ENCODE data around the gene TAF6.

The TAF6 gene

GRCh38 chr7:100106633-100107032 is 12.5 kb downstream of the TAF6 start:
- H3K4ac ChIP-seq (ENCODE audit: low read depth in 1 of 2, low read length in 2 of 2) = no peak overlapping the region
- WGBS = 96% methylated on average over 17 of the region's 17 CpGs
- no peak overlapping the region for H2BK15ac ChIP-seq (ENCODE audit: low read depth, poor library complexity, severe bottlenecking)

GRCh38 chr7:100105534-100105933 is 13.6 kb downstream of the TAF6 start:
- Histone ChIP-seq H3K4me2 (ENCODE audit: low read length, poor library complexity, severe bottlenecking) (no peak overlapping the region), H3K9ac (ENCODE audit: low read length) (no peak overlapping the region), H3K36me3 (ENCODE audit: control insufficient read depth in 1 of 2, insufficient read depth in 2 of 2, low read depth in 1 of 2, low read length in 2 of 2) (peaks cover 62 to 66% of the 10 kb centered on the region in 2 experiments), H3K9me3 (ENCODE audit: control insufficient read depth, low read length) (no peaks in the 10 kb centered on the region), H3K27me3 (ENCODE audit: control insufficient read depth in 1 of 2, insufficient read depth in 1 of 2, low read length in 2 of 2) (no peaks in the 10 kb centered on the region), H3K27ac (ENCODE audit: low read length, poor library complexity, severe bottlenecking) (no peak overlapping the region), H3K14ac (ENCODE audit: low read length in 2 of 2) (no peak overlapping the region), H4K91ac (ENCODE audit: low read length) (peak overlapping the region; percentile 54), H2BK120ac (ENCODE audit: low read depth, low read length) (no peak overlapping the region), H4K8ac (ENCODE audit: low read length) (no peak overlapping the region), H3K18ac (ENCODE audit: low read depth in 1 of 2, low read length in 2 of 2) (no peak overlapping the region), H3K79me1 (replicated peaks; ENCODE audit: low read length, poor library complexity, severe bottlenecking) (peaks cover 12% of the 10 kb centered on the region), H2BK15ac (ENCODE audit: low read depth, poor library complexity, severe bottlenecking) (no peak overlapping the region), H2AK5ac (ENCODE audit: low read length, severe bottlenecking) (no peak overlapping the region), H3K4ac (ENCODE audit: low read depth in 1 of 2, low read length in 2 of 2) (no peak overlapping the region), H3K23ac (ENCODE audit: low read length in 2 of 2) (no peak overlapping the region), H2BK5ac (ENCODE audit: low read depth, low read length, poor library complexity, severe bottlenecking) (no peak overlapping the region), H2BK12ac (ENCODE audit: low read length in 2 of 2) (peak overlapping the region in 1 of 2 experiments; percentile 44), H3K4me1 (ENCODE audit: control insufficient read depth, insufficient read depth, low read depth, low read length) (peaks cover 12% of the 10 kb centered on the region), H2AFZ (ENCODE audit: low read depth, low read length) (no peak overlapping the region), H3K4me3 (ENCODE audit: insufficient read depth in 1 of 2, low read depth in 1 of 2, low read length in 2 of 2) (no peak overlapping the region)
- 100% methylated on average over 3 of the region's 4 CpGs for WGBS
- DNase-seq = no peak

More at GRCh38 chr7:100106633-100107032, 12.5 kb downstream of the TAF6 start:
- Histone ChIP-seq H3K4me2 (ENCODE audit: low read length, poor library complexity, severe bottlenecking) (no peak overlapping the region), H3K36me3 (ENCODE audit: control insufficient read depth in 1 of 2, insufficient read depth in 2 of 2, low read depth in 1 of 2, low read length in 2 of 2) (peaks cover 72 to 77% of the 10 kb centered on the region in 2 experiments), H3K9ac (ENCODE audit: low read length) (no peak overlapping the region), H4K8ac (ENCODE audit: low read length) (no peak overlapping the region), H3K23ac (ENCODE audit: low read length in 2 of 2) (no peak overlapping the region), H3K79me1 (replicated peaks; ENCODE audit: low read length, poor library complexity, severe bottlenecking) (peaks cover 12% of the 10 kb centered on the region), H3K18ac (ENCODE audit: low read depth in 1 of 2, low read length in 2 of 2) (no peak overlapping the region), H3K4me3 (ENCODE audit: insufficient read depth in 1 of 2, low read depth in 1 of 2, low read length in 2 of 2) (no peak overlapping the region), H3K4me1 (ENCODE audit: control insufficient read depth, insufficient read depth, low read depth, low read length) (peaks cover 9% of the 10 kb centered on the region), H2BK5ac (ENCODE audit: low read depth, low read length, poor library complexity, severe bottlenecking) (no peak overlapping the region), H2BK120ac (ENCODE audit: low read depth, low read length) (no peak overlapping the region), H4K91ac (ENCODE audit: low read length) (no peak overlapping the region), H2AFZ (ENCODE audit: low read depth, low read length) (no peak overlapping the region), H2AK5ac (ENCODE audit: low read length, severe bottlenecking) (no peak overlapping the region), H3K27ac (ENCODE audit: low read length, poor library complexity, severe bottlenecking) (no peak overlapping the region), H3K14ac (ENCODE audit: low read length in 2 of 2) (no peak overlapping the region), H3K27me3 (ENCODE audit: control insufficient read depth in 1 of 2, insufficient read depth in 1 of 2, low read length in 2 of 2) (no peaks in the 10 kb centered on the region), H2BK12ac (ENCODE audit: low read length in 2 of 2) (no peak overlapping the region), H3K9me3 (ENCODE audit: control insufficient read depth, low read length) (no peaks in the 10 kb centered on the region)
- DNase-seq = no peak

- Histone ChIP-seq H3K9ac (ENCODE audit: low read length) (peak overlapping the region; percentile 89), H4K8ac (ENCODE audit: low read length) (peak overlapping the region; percentile 86), H4K91ac (ENCODE audit: low read length) (peak overlapping the region; percentile 55), H3K18ac (ENCODE audit: low read depth in 1 of 2, low read length in 2 of 2) (peak overlapping the region; percentile 60 to 83), H3K14ac (ENCODE audit: low read length in 2 of 2) (no peak overlapping the region), H2BK120ac (ENCODE audit: low read depth, low read length) (peak overlapping the region; percentile 83), H3K4me1 (ENCODE audit: control insufficient read depth, insufficient read depth, low read depth, low read length) (peaks cover 21% of the 10 kb centered on the region), H3K27me3 (ENCODE audit: control insufficient read depth in 1 of 2, insufficient read depth in 1 of 2, low read length in 2 of 2) (no peaks in the 10 kb centered on the region), H3K36me3 (ENCODE audit: control insufficient read depth in 1 of 2, insufficient read depth in 2 of 2, low read depth in 1 of 2, low read length in 2 of 2) (peaks cover 59 to 60% of the 10 kb centered on the region in 2 experiments), H2BK12ac (ENCODE audit: low read length in 2 of 2) (peak overlapping the region; percentile 73 to 78), H3K79me1 (replicated peaks; ENCODE audit: low read length, poor library complexity, severe bottlenecking) (peaks cover 20% of the 10 kb centered on the region), H3K23ac (ENCODE audit: low read length in 2 of 2) (no peak overlapping the region), H3K4me2 (ENCODE audit: low read length, poor library complexity, severe bottlenecking) (no peak overlapping the region), H2BK15ac (ENCODE audit: low read depth, poor library complexity, severe bottlenecking) (peak overlapping the region; percentile 92), H3K4me3 (ENCODE audit: insufficient read depth in 1 of 2, low read depth in 1 of 2, low read length in 2 of 2) (peak overlapping the region in 1 of 2 experiments; percentile 85), H2BK5ac (ENCODE audit: low read depth, low read length, poor library complexity, severe bottlenecking) (no peak overlapping the region), H2AK5ac (ENCODE audit: low read length, severe bottlenecking) (peak overlapping the region; percentile 68), H3K9me3 (ENCODE audit: control insufficient read depth, low read length) (no peaks in the 10 kb centered on the region), H3K4ac (ENCODE audit: low read depth in 1 of 2, low read length in 2 of 2) (peak overlapping the region; percentile 50 to 88), H3K27ac (ENCODE audit: low read length, poor library complexity, severe bottlenecking) (no peak overlapping the region), H2AFZ (ENCODE audit: low read depth, low read length) (no peak overlapping the region)
- WGBS = 22% methylated on average over 15 of the region's 17 CpGs
- peak; percentile 99 for DNase-seq
Observed at GRCh38 chr7:100102950-100103840, 16.0 kb downstream of the TAF6 start.
